Lower leg skin (tissue), 3 donors: ENCODE measurements around the gene IKZF1.

Experiments
- POLR2A ChIP-seq, 2 donors: fragments of 450-650 bp; IDR thresholded peaks; one replicate each; pipeline ENCODE4 v1.6.1; 2016 to 2017; ENCODE audit warnings: antibody characterized with exemption in 2 of 2, mild to moderate bottlenecking in 1 of 2, moderate library complexity in 1 of 2
- TF ChIP-seq, protein P1 (sequence below), 3 donors: fragments of 450-650 bp; IDR thresholded peaks; one replicate each; pipeline ENCODE4 v1.5.1; 2016; ENCODE audit warnings: antibody characterized with exemption in 3 of 3, mild to moderate bottlenecking in 3 of 3, moderate library complexity in 2 of 3

DNA sequence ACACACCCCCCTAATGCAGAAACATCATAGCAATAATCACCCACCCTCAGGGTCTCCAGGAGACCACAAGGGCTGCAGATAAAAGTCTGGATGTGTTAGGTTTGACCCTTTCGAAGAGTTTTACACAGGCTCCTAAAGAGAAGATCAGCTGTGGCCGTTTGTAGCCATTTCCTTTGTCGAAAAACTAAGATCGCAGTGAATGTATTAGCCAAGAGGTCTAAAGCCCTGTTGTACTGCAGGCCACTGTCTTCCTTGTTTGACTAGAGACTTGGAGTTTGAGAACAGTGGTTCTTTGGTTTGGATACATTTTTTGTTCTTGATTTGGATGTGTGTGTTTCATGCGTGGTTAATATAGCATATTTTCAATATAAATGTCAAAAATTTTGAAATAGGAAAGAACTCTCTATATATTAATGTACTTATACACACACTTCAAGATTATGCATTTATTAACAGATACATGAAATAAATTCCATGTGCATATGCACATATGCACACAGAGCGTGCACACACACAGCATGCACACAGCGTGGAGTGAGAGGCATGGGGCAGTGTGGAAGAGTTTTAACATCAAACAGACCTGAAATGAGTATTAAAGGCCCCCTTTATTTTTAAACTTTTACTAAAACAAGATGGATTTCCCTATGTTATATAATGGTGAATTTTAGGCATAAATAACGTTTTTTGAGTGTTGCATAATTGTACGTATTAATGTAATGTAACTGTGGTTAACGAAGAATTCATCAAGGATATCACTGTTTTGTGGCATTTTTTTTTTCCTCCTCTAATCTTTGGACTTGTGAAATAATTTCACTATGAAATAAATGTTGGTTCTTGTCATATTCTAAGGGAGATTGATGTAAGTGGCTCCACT, 2.2 kb downstream of the IKZF1 start:
- TF ChIP-seq, protein P1, sequence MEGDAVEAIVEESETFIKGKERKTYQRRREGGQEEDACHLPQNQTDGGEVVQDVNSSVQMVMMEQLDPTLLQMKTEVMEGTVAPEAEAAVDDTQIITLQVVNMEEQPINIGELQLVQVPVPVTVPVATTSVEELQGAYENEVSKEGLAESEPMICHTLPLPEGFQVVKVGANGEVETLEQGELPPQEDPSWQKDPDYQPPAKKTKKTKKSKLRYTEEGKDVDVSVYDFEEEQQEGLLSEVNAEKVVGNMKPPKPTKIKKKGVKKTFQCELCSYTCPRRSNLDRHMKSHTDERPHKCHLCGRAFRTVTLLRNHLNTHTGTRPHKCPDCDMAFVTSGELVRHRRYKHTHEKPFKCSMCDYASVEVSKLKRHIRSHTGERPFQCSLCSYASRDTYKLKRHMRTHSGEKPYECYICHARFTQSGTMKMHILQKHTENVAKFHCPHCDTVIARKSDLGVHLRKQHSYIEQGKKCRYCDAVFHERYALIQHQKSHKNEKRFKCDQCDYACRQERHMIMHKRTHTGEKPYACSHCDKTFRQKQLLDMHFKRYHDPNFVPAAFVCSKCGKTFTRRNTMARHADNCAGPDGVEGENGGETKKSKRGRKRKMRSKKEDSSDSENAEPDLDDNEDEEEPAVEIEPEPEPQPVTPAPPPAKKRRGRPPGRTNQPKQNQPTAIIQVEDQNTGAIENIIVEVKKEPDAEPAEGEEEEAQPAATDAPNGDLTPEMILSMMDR (IDR thresholded peaks at IDR 0.05), result no peak
- no peak for TF ChIP-seq POLR2A (IDR thresholded peaks at IDR 0.05)
